HL-60/S4 (cell line): Measurements from ENCODE around the gene OLIG2.

Source experiments
- in situ Hi-C: fragments of 300-500 bp; cut with MboI; formaldehyde crosslinking; loops from 2 replicates; pipeline ENCODE4 v1.14.3; 2022; ENCODE audit warnings: low sequenced_read_pairs

OLIG2 gene

DNA sequence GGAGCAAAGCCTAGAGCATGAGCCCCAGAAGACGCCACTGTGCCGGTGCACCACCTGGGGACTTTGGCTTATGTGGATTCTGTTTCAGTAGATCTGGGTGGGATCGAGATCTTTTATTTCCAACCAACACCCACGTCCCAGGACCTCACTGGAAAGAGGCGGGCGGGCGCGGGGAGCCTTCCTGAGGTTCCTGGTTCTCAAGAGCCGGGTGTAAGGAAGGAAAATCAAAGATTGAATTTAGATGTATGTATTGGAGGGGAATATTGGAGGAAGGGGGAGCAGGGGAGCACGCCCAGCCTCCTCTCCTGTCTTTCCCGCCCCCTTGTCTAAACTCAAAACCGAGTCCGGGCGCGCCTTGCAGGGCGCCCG lies 6.2 kb upstream of the OLIG2 start:
- in situ Hi-C loops, result no loop called here

DNA sequence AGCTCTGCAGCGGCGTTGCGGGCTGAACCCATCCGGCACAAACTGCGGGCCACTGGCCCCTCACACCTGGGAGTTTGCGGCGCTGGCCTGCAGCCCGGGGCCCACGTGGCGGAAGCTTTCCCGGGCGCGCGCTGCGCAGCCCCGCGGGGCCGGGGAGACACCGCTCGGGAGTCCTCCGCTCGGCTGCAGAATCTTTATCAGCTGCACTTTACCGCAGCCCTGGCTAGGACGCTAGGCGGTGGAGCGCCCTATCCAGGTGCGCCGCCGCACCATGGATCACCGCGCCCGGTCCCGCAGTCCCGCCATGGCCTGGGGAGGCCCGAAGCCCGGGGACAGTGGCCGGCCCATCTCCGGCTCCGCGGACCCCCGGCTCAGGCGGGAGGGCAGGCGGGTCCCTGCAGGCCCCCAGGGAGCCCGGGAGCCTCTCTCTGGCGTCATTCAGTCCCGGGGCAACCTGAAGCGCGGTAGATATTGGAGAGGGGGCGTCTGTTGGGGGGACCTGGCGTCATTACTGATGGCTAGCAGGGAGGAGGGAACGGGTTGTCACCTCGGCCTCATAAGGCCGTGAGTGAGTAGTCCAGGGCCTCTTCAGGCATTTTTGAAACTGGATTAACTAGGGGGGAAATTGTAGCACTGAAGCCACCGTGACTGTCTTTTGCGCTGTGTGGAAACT lies 5.7 kb upstream of the OLIG2 start:
- in situ Hi-C loops, result no loop called here

DNA sequence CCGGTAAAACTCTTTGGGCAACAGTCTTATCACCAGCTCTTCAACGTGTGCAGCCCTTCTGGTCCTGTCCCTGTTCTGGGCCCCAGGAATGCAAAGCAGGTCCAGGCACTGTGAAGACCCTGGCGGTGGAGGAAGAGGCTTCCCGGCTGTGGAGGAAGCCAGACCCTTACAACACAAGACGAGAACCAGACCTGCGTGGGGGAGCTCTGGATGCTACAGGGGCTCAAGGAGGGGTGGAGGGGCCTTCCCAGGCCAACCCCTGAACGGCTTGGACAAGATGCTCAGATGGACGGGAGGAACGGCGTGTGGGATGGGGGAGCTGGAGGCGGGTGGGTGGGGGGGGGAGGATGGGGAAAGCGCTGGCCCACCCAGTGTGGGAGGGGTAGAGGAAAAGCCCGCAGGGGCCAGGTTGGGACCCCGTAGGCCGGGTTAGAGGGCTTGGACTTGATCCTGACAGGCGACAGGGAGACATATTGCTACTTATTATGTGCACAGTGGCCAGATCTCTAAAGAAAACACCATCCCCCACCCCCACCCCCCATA lies 5.1 kb upstream of the OLIG2 start:
- in situ Hi-C loops, result no loop called here

DNA sequence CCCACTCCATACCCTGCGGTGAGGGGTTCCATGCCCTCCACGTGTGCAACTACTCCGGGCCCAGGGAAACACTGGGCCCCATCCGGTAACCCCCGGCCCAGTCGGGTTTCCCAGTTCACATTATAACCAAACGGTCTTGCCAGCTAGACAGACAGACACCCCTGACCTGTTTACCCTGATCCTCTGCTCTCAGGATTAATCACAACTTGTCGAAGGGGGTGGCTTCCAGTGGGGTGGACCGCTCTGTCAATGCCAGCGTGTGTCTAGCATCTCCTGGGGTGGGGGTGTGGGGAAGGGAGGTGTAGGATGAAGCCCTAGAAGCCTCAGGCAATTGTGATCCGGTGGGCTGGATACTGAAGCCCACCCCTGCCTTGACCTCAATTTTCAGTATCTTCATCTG lies 4.6 kb upstream of the OLIG2 start:
- in situ Hi-C loops, result no loop called here

DNA sequence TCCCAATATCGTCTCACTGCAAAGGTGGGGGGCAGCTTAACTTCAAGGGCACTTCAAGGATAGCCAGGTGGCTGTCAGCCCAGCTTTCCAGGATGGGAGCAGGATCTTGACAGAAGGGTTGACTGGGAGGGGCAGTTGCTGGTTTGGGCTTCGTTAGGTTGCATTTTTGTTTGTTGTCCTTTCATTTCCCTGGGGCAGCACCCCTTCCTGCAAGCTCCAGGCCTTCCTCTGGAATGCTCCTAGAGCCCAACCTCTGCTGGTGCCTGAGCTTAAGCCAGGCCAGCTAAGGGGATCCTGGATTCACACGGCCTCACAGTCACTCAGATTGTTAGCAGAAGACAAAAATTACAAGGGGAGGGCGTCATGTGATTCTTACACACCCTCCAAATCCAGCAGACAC lies 4.1 kb upstream of the OLIG2 start:
- in situ Hi-C loops, result no loop called here

DNA sequence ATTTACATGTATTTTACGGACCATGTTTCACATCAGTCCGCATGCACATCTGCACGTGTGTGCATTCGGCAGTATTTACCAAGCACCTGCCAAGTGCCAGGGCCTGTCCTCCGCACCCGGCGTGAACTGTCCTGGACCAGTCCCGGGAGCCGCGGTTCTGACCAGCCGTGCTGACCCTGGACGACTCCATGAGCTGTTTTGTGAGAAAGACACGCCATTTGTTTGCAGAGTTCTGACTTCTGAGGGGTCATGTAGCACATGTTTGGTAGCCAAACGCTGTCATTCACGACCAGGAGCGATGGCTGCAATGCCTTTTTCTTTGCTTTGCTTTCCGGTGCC lies 3.3 kb upstream of the OLIG2 start:
- in situ Hi-C loops, result no loop called here

DNA sequence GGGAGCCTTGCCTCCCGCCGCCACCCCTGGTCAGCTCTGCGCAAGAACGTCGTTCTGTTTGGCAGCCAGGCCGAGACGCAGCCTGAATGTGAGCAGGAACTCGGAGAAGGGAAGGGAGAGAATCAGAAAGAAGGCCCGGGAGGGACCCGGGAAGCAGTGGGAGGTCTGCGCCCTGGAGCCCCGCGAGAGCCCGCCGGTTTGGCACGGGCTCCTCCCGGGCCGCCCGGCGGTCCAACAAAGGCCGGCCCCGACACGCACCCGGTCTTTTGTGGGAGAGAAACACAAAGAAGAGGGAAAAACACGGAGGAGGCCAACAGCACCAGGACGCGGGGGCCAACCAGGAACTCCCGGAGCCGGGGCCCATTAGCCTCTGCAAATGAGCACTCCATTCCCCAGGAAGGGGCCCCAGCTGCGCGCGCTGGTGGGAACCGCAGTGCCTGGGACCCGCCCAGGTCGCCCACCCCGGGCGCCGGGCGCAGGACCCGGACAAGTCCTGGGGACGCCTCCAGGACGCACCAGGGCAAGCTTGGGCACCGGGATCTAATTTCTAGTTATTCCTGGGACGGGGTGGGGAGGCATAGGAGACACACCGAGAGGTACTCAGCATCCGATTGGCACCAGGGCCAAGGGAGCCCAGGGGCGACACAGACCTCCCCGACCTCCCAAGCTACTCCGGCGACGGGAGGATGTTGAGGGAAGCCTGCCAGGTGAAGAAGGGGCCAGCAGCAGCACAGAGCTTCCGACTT lies 2.7 kb upstream of the OLIG2 start:
- in situ Hi-C loops, result no loop called here

DNA sequence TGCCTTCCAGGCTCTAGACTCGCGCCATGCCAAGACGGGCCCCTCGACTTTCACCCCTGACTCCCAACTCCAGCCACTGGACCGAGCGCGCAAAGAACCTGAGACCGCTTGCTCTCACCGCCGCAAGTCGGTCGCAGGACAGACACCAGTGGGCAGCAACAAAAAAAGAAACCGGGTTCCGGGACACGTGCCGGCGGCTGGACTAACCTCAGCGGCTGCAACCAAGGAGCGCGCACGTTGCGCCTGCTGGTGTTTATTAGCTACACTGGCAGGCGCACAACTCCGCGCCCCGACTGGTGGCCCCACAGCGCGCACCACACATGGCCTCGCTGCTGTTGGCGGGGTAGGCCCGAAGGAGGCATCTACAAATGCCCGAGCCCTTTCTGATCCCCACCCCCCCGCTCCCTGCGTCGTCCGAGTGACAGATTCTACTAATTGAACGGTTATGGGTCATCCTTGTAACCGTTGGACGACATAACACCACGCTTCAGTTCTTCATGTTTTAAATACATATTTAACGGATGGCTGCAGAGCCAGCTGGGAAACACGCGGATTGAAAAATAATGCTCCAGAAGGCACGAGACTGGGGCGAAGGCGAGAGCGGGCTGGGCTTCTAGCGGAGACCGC lies 2.0 kb upstream of the OLIG2 start:
- in situ Hi-C loops, result no loop called here

DNA sequence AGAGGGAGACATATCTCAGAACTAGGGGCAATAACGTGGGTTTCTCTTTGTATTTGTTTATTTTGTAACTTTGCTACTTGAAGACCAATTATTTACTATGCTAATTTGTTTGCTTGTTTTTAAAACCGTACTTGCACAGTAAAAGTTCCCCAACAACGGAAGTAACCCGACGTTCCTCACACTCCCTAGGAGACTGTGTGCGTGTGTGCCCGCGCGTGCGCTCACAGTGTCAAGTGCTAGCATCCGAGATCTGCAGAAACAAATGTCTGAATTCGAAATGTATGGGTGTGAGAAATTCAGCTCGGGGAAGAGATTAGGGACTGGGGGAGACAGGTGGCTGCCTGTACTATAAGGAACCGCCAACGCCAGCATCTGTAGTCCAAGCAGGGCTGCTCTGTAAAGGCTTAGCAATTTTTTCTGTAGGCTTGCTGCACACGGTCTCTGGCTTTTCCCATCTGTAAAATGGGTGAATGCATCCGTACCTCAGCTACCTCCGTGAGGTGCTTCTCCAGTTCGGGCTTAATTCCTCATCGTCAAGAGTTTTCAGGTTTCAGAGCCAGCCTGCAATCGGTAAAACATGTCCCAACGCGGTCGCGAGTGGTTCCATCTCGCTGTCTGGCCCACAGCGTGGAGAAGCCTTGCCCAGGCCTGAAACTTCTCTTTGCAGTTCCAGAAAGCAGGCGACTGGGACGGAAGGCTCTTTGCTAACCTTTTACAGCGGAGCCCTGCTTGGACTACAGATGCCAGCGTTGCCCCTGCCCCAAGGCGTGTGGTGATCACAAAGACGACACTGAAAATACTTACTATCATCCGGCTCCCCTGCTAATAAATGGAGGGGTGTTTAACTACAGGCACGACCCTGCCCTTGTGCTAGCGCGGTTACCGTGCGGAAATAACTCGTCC lies 1.3 kb upstream of the OLIG2 start:
- in situ Hi-C loops, result no loop called here

DNA sequence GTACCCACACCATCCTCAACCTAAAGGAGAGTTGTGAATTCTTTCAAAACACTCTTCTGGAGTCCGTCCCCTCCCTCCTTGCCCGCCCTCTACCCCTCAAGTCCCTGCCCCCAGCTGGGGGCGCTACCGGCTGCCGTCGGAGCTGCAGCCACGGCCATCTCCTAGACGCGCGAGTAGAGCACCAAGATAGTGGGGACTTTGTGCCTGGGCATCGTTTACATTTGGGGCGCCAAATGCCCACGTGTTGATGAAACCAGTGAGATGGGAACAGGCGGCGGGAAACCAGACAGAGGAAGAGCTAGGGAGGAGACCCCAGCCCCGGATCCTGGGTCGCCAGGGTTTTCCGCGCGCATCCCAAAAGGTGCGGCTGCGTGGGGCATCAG lies 638 bp upstream of the OLIG2 start:
- in situ Hi-C loops, result no loop called here

DNA sequence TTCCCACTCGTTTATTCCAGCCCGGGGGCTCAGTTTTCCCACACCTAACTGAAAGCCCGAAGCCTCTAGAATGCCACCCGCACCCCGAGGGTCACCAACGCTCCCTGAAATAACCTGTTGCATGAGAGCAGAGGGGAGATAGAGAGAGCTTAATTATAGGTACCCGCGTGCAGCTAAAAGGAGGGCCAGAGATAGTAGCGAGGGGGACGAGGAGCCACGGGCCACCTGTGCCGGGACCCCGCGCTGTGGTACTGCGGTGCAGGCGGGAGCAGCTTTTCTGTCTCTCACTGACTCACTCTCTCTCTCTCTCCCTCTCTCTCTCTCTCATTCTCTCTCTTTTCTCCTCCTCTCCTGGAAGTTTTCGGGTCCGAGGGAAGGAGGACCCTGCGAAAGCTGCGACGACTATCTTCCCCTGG lies 716 bp downstream of the OLIG2 start:
- in situ Hi-C loops, result no loop called here

DNA sequence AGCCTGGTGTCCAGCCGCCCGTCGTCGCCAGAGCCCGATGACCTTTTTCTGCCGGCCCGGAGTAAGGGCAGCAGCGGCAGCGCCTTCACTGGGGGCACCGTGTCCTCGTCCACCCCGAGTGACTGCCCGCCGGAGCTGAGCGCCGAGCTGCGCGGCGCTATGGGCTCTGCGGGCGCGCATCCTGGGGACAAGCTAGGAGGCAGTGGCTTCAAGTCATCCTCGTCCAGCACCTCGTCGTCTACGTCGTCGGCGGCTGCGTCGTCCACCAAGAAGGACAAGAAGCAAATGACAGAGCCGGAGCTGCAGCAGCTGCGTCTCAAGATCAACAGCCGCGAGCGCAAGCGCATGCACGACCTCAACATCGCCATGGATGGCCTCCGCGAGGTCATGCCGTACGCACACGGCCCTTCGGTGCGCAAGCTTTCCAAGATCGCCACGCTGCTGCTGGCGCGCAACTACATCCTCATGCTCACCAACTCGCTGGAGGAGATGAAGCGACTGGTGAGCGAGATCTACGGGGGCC lies 1.2 kb downstream of the OLIG2 start:
- in situ Hi-C loops, result no loop called here

DNA sequence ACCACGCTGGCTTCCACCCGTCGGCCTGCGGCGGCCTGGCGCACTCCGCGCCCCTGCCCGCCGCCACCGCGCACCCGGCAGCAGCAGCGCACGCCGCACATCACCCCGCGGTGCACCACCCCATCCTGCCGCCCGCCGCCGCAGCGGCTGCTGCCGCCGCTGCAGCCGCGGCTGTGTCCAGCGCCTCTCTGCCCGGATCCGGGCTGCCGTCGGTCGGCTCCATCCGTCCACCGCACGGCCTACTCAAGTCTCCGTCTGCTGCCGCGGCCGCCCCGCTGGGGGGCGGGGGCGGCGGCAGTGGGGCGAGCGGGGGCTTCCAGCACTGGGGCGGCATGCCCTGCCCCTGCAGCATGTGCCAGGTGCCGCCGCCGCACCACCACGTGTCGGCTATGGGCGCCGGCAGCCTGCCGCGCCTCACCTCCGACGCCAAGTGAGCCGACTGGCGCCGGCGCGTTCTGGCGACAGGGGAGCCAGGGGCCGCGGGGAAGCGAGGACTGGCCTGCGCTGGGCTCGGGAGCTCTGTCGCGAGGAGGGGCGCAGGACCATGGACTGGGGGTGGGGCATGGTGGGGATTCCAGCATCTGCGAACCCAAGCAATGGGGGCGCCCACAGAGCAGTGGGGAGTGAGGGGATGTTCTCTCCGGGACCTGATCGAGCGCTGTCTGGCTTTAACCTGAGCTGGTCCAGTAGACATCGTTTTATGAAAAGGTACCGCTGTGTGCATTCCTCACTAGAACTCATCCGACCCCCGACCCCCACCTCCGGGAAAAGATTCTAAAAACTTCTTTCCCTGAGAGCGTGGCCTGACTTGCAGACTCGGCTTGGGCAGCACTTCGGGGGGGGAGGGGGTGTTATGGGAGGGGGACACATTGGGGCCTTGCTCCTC lies 1.9 kb downstream of the OLIG2 start:
- in situ Hi-C loops, result no loop called here

DNA sequence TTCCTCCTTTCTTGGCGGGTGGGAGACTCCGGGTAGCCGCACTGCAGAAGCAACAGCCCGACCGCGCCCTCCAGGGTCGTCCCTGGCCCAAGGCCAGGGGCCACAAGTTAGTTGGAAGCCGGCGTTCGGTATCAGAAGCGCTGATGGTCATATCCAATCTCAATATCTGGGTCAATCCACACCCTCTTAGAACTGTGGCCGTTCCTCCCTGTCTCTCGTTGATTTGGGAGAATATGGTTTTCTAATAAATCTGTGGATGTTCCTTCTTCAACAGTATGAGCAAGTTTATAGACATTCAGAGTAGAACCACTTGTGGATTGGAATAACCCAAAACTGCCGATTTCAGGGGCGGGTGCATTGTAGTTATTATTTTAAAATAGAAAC lies 2.5 kb downstream of the OLIG2 start:
- in situ Hi-C loops, result no loop called here

DNA sequence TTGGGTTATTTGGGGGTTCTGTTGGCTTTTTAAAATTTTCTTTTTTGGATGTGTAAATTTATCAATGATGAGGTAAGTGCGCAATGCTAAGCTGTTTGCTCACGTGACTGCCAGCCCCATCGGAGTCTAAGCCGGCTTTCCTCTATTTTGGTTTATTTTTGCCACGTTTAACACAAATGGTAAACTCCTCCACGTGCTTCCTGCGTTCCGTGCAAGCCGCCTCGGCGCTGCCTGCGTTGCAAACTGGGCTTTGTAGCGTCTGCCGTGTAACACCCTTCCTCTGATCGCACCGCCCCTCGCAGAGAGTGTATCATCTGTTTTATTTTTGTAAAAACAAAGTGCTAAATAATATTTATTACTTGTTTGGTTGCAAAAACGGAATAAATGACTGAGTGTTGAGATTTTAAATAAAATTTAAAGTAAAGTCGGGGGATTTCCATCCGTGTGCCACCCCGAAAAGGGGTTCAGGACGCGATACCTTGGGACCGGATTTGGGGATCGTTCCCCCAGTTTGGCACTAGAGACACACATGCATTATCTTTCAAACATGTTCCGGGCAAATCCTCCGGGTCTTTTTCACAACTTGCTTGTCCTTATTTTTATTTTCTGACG lies 3.1 kb downstream of the OLIG2 start:
- in situ Hi-C loops, result no loop called here

DNA sequence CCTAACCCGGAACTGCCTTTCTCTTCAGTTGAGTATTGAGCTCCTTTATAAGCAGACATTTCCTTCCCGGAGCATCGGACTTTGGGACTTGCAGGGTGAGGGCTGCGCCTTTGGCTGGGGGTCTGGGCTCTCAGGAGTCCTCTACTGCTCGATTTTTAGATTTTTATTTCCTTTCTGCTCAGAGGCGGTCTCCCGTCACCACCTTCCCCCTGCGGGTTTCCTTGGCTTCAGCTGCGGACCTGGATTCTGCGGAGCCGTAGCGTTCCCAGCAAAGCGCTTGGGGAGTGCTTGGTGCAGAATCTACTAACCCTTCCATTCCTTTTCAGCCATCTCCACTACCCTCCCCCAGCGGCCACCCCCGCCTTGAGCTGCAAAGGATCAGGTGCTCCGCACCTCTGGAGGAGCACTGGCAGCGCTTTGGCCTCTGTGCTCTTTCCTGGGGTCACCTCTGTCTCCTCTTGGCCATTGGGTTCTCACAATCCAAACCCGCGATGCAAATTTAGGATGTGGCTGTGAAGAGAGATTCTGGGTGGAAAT lies 3.7 kb downstream of the OLIG2 start:
- in situ Hi-C loops, result no loop called here

DNA sequence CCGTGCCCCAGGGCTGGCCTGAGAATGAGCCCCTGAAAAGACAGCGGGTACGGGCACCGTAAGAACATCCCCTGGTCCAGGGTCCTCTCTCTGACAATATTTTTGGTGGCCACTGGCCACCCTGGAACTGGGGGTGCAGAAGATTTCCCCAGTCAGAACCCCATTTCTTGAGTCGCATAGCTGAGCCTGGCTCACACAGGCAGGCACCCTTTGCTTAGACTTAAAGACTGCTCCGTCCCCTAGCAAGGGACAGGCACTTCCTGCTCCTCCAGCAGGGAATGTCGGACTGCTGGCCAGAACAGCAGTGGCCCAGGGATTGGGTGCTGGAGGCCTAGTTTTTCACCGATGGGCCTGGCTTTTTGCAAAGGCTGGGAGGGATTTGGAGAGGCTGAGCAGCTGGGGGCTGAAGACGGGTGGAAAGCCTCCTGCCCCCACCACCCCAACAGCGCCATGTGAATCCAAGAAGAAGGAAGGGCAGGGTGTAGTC lies 4.3 kb downstream of the OLIG2 start:
- in situ Hi-C loops, result no loop called here

DNA sequence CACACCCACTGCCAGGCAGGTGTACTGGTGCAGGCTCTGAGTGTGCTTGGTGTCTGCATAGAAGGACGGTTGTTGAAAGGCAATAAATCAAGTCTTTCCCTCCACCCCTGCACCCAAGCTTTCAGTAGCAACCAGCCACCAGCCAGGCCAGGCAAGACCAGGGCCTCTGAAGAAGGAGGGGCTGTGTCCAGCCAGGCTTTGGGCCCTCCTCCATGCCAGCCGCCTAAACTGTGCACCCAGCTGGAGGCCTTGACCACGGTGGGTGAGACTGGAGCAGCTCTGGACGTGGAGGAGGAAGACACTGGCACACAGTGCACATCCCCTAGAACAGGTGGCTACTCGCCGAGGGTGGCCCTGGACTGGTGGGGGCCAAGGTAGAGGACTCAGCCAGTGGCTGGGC lies 4.9 kb downstream of the OLIG2 start:
- in situ Hi-C loops, result no loop called here
